ENCODE results near the gene RABEP1.
"Not testable (repeated sequence)": the region's sequence is repeated elsewhere in the genome, so short reads cannot be mapped to it uniquely, and the experiment has no call there.

RABEP1 gene

GRCh38 chr17:5281814-5282641 lies at the start of gene RABEP1:
Gene RABEP1, plus strand, starts transcription at chr17:5282284. Its CDS starts 203 bp downstream, at chr17:5282487.
- TF ChIP-seq ZFX (IDR thresholded peaks at IDR 0.05; ENCODE audit: borderline replicate concordance) (no peak), CTCF (IDR thresholded peaks at IDR 0.05) (no peak)
- peak within 1 kb of the TSS; percentile 76 for H3K27ac ChIP-seq

GRCh38 chr17:5233492-5233891 lies 48.6 kb upstream of the RABEP1 start:
- peak overlapping the region; percentile 97 for H3K27ac ChIP-seq

GRCh38 chr17:5234645-5235576 lies 47.2 kb upstream of the RABEP1 start, which contains the start of gene SCIMP:
Gene SCIMP, minus strand, starts transcription at chr17:5234860. Its CDS starts 105 bp downstream, at chr17:5234755.
- TF ChIP-seq ZFX (IDR thresholded peaks at IDR 0.05; ENCODE audit: borderline replicate concordance) (no peak), CTCF (IDR thresholded peaks at IDR 0.05) (no peak)
- peak within 1 kb of the TSS; percentile 97 for H3K27ac ChIP-seq

GRCh38 chr17:5236938-5237540 lies 45.0 kb upstream of the RABEP1 start:
- TF ChIP-seq CTCF (IDR thresholded peaks at IDR 0.05), result no peak
- TF ChIP-seq ZFX (IDR thresholded peaks at IDR 0.05; ENCODE audit: borderline replicate concordance), result no peak
- H3K27ac ChIP-seq, result no peak overlapping the region

GRCh38 chr17:5237541-5238016 lies 44.5 kb upstream of the RABEP1 start:
- TF ChIP-seq CTCF (IDR thresholded peaks at IDR 0.05), result peak; percentile 81
- TF ChIP-seq ZFX (IDR thresholded peaks at IDR 0.05; ENCODE audit: borderline replicate concordance), result no peak
- H3K27ac ChIP-seq, result no peak overlapping the region

- H3K27ac ChIP-seq, result no peak overlapping the region
- TF ChIP-seq ZFX (IDR thresholded peaks at IDR 0.05; ENCODE audit: borderline replicate concordance) (no peak), CTCF (IDR thresholded peaks at IDR 0.05) (no peak)
These were observed 43.8 kb upstream of the RABEP1 start for GRCh38 chr17:5238333-5238732.

- H3K27ac ChIP-seq, result not testable (repeated sequence)
These were observed 42.3 kb upstream of the RABEP1 start for GRCh38 chr17:5239769-5240168.
